HepG2 (cell line): ENCODE data around the gene RNASE13. TPM values are rescaled to one million over a fixed set of nuclear protein-coding genes. Genes with fewer than 3 reads are reported as not detected.

Experiments
- CBFB ChIP-seq: sonication (generic); formaldehyde crosslinking; IDR thresholded peaks from 2 replicates; pipeline ENCODE4 v1.4.0; 2020; ENCODE audit warnings: missing genetic modification reagents
- DNMT3B ChIP-seq: conservative IDR thresholded peaks from 2 replicates; pipeline ENCODE4 v1.6.1; 2016; ENCODE audit warnings: missing biosample characterization, control low read depth
- EEA1 ChIP-seq: sonication (generic); formaldehyde crosslinking; IDR thresholded peaks from 2 replicates; pipeline ENCODE4 v1.5.1; 2020; ENCODE audit warnings: mild to moderate bottlenecking, missing genetic modification reagents, borderline replicate concordance
- NCOA2 ChIP-seq: sonication (generic); formaldehyde crosslinking; IDR thresholded peaks from 2 replicates; pipeline ENCODE4 v1.8.0; 2022; ENCODE audit warnings: inconsistent platforms
- NR2F1 ChIP-seq, 2 experiments: fragments of 450-650 bp in 1 of 2; formaldehyde crosslinking in 1 of 2; IDR thresholded peaks; 2 replicates each; pipeline versions ENCODE4 v1.5.0 to v1.6.1; 2016 to 2020; ENCODE audit warnings: mild to moderate bottlenecking in 1 of 2, missing compliant biosample characterization in 1 of 2, missing genetic modification reagents in 1 of 2, moderate library complexity in 1 of 2
- RARA ChIP-seq: IDR thresholded peaks from 2 replicates; pipeline ENCODE4 v1.6.1; 2016; ENCODE audit warnings: missing genetic modification reagents, missing compliant biosample characterization
- STAT5B ChIP-seq: sonication (generic); formaldehyde crosslinking; IDR thresholded peaks from 2 replicates; pipeline ENCODE4 v1.4.0; 2020; ENCODE audit warnings: missing genetic modification reagents
- TBP ChIP-seq: sonication (generic); formaldehyde crosslinking; IDR thresholded peaks from 2 replicates; pipeline ENCODE4 v1.5.0; 2020; ENCODE audit warnings: missing genetic modification reagents
- ZNF101 ChIP-seq: sonication (generic); formaldehyde crosslinking; IDR thresholded peaks from 2 replicates; pipeline ENCODE4 v1.4.0; 2020; ENCODE audit warnings: mild to moderate bottlenecking, low read depth, missing genetic modification reagents, borderline replicate concordance
- ZNF383 ChIP-seq: sonication (generic); formaldehyde crosslinking; IDR thresholded peaks from 2 replicates; pipeline ENCODE4 v1.4.0; 2020; ENCODE audit warnings: missing genetic modification reagents, mild to moderate bottlenecking, borderline replicate concordance
- ZNF547 ChIP-seq: sonication (generic); formaldehyde crosslinking; IDR thresholded peaks from 2 replicates; pipeline ENCODE4 v1.5.1; 2020; ENCODE audit warnings: mild to moderate bottlenecking, missing genetic modification reagents
- ZNF883 ChIP-seq: sonication (generic); formaldehyde crosslinking; IDR thresholded peaks from 2 replicates; pipeline ENCODE4 v1.5.1; 2020; ENCODE audit warnings: mild to moderate bottlenecking, missing genetic modification reagents; ENCODE audit errors: not compliant biosample characterization
- polyA plus RNA-seq, 8 experiments: library from polyadenylated mRNA; depleted of rRNA in 3 of 8; stranded (reverse) in 7 of 8; unstranded in 1 of 8; fragments of >200 nt; fragmentation: Illumina TruSeq in 4 of 8; extraction: Trizol in 4 of 8; gene quantifications; 2 replicates each; pipeline versions ENCODE4 v1.2.1 to v1.2.3, GENCODE V29; 2011 to 2016; ENCODE audit warnings: low read depth in 4 of 8, missing spikeins in 1 of 8, mixed read lengths in 1 of 8; ENCODE audit not compliant: insufficient read depth in 1 of 8
- total RNA-seq, 5 experiments: library from RNA; depleted of rRNA; stranded (reverse); fragments of >200 nt; fragmentation: Illumina TruSeq; extraction: Trizol; gene quantifications; 2 replicates each; pipeline ENCODE4 v1.2.3, GENCODE V29; 2016; ENCODE audit warnings: low read depth in 1 of 5
- TF ChIP-seq, protein P1 (sequence below): sonication (generic); formaldehyde crosslinking; IDR thresholded peaks from 2 replicates; pipeline ENCODE4 v1.5.0; 2020; ENCODE audit warnings: mild to moderate bottlenecking, missing genetic modification reagents, moderate library complexity
- TF ChIP-seq, protein P2 (sequence below): sonication (generic); formaldehyde crosslinking; IDR thresholded peaks from 2 replicates; pipeline ENCODE4 v1.5.1; 2020; ENCODE audit warnings: mild to moderate bottlenecking, missing genetic modification reagents
- TF ChIP-seq, protein P3 (sequence below): IDR thresholded peaks from 2 replicates; pipeline ENCODE4 v1.6.1; 2016; ENCODE audit warnings: mild to moderate bottlenecking
- TF ChIP-seq, protein P4 (sequence below): sonication (generic); formaldehyde crosslinking; IDR thresholded peaks from 2 replicates; pipeline ENCODE4 v1.4.0; 2020; ENCODE audit warnings: mild to moderate bottlenecking, low read depth, missing genetic modification reagents
- TF ChIP-seq, protein P5 (sequence below): sonication (generic); formaldehyde crosslinking; IDR thresholded peaks from 2 replicates; pipeline ENCODE4 v1.4.0; 2020; ENCODE audit warnings: mild to moderate bottlenecking, missing genetic modification reagents
- TF ChIP-seq, protein P6 (sequence below): sonication (generic); formaldehyde crosslinking; IDR thresholded peaks from 2 replicates; pipeline ENCODE4 v1.4.0; 2020; ENCODE audit warnings: missing genetic modification reagents

The RNASE13 gene
- total and polyA plus RNA-seq, 2 of the 13 experiments (the other 11 are each of a cell fraction or from before 2014, with no cell fraction given), result 1.0 TPM; not detected in 1

DNA sequence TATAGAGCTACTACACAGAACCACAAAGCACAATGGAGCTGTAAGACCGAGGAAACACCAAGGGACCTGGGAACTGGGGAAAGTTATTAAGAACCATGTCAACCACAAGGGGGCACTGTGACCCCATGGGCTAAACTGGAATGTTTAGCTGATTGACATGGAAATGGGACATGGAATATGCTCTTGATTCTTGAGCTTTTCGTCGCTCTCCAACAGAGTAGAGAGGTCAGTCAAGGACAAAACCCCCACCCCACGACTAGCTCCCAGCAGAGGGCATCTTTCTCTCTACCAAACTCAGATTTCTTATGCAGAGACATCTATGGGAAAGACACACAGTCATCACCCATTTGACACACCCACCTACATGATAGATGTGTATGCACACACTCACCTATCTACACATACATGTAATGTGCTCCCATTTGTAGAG is 19.8 kb downstream of the RNASE13 start (continued):
- TF ChIP-seq NR2F1 (CRISPR knock-in tag; IDR thresholded peaks at IDR 0.05) (no peak), EEA1 (CRISPR knock-in tag) (no peak), RARA (CRISPR knock-in tag) (no peak), TBP (CRISPR knock-in tag) (no peak), NCOA2 (peak; percentile 45; the same call in 1 of the 2 replicates), DNMT3B (CRISPR knock-in tag) (no peak), ZNF383 (no peak), STAT5B (no peak), ZNF547 (CRISPR knock-in tag) (no peak), ZNF101 (CRISPR knock-in tag) (no peak), CBFB (CRISPR knock-in tag) (no peak), ZNF883 (no peak)
- TF ChIP-seq, protein P1, sequence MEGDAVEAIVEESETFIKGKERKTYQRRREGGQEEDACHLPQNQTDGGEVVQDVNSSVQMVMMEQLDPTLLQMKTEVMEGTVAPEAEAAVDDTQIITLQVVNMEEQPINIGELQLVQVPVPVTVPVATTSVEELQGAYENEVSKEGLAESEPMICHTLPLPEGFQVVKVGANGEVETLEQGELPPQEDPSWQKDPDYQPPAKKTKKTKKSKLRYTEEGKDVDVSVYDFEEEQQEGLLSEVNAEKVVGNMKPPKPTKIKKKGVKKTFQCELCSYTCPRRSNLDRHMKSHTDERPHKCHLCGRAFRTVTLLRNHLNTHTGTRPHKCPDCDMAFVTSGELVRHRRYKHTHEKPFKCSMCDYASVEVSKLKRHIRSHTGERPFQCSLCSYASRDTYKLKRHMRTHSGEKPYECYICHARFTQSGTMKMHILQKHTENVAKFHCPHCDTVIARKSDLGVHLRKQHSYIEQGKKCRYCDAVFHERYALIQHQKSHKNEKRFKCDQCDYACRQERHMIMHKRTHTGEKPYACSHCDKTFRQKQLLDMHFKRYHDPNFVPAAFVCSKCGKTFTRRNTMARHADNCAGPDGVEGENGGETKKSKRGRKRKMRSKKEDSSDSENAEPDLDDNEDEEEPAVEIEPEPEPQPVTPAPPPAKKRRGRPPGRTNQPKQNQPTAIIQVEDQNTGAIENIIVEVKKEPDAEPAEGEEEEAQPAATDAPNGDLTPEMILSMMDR (CRISPR knock-in tag), result peak; percentile 99
- TF ChIP-seq, protein P2, sequence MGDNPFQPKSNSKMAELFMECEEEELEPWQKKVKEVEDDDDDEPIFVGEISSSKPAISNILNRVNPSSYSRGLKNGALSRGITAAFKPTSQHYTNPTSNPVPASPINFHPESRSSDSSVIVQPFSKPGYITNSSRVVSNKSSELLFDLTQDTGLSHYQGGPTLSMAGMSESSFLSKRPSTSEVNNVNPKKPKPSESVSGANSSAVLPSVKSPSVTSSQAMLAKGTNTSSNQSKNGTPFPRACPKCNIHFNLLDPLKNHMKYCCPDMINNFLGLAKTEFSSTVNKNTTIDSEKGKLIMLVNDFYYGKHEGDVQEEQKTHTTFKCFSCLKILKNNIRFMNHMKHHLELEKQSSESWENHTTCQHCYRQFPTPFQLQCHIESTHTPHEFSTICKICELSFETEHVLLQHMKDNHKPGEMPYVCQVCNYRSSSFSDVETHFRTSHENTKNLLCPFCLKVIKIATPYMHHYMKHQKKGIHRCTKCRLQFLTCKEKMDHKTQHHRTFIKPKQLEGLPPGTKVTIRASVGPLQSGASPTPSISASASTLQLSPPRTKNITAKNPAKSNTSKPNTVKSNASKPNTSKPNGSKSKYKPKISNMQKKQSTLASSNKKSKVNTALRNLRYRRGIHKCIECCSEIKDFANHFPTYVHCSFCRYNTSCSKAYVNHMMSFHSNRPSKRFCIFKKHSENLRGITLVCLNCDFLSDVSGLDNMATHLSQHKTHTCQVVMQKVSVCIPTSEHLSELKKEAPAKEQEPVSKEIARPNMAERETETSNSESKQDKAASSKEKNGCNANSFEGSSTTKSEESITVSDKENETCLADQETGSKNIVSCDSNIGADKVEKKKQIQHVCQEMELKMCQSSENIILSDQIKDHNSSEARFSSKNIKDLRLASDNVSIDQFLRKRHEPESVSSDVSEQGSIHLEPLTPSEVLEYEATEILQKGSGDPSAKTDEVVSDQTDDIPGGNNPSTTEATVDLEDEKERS, result no peak
- TF ChIP-seq, protein P3, sequence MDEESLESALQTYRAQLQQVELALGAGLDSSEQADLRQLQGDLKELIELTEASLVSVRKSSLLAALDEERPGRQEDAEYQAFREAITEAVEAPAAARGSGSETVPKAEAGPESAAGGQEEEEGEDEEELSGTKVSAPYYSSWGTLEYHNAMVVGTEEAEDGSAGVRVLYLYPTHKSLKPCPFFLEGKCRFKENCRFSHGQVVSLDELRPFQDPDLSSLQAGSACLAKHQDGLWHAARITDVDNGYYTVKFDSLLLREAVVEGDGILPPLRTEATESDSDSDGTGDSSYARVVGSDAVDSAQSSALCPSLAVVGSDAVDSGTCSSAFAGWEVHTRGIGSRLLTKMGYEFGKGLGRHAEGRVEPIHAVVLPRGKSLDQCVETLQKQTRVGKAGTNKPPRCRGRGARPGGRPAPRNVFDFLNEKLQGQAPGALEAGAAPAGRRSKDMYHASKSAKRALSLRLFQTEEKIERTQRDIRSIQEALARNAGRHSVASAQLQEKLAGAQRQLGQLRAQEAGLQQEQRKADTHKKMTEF (CRISPR knock-in tag), result no peak
- TF ChIP-seq, protein P4, sequence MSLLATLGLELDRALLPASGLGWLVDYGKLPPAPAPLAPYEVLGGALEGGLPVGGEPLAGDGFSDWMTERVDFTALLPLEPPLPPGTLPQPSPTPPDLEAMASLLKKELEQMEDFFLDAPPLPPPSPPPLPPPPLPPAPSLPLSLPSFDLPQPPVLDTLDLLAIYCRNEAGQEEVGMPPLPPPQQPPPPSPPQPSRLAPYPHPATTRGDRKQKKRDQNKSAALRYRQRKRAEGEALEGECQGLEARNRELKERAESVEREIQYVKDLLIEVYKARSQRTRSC (CRISPR knock-in tag), result no peak
- TF ChIP-seq, protein P5, sequence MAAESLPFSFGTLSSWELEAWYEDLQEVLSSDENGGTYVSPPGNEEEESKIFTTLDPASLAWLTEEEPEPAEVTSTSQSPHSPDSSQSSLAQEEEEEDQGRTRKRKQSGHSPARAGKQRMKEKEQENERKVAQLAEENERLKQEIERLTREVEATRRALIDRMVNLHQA, result no peak
- TF ChIP-seq, protein P6, sequence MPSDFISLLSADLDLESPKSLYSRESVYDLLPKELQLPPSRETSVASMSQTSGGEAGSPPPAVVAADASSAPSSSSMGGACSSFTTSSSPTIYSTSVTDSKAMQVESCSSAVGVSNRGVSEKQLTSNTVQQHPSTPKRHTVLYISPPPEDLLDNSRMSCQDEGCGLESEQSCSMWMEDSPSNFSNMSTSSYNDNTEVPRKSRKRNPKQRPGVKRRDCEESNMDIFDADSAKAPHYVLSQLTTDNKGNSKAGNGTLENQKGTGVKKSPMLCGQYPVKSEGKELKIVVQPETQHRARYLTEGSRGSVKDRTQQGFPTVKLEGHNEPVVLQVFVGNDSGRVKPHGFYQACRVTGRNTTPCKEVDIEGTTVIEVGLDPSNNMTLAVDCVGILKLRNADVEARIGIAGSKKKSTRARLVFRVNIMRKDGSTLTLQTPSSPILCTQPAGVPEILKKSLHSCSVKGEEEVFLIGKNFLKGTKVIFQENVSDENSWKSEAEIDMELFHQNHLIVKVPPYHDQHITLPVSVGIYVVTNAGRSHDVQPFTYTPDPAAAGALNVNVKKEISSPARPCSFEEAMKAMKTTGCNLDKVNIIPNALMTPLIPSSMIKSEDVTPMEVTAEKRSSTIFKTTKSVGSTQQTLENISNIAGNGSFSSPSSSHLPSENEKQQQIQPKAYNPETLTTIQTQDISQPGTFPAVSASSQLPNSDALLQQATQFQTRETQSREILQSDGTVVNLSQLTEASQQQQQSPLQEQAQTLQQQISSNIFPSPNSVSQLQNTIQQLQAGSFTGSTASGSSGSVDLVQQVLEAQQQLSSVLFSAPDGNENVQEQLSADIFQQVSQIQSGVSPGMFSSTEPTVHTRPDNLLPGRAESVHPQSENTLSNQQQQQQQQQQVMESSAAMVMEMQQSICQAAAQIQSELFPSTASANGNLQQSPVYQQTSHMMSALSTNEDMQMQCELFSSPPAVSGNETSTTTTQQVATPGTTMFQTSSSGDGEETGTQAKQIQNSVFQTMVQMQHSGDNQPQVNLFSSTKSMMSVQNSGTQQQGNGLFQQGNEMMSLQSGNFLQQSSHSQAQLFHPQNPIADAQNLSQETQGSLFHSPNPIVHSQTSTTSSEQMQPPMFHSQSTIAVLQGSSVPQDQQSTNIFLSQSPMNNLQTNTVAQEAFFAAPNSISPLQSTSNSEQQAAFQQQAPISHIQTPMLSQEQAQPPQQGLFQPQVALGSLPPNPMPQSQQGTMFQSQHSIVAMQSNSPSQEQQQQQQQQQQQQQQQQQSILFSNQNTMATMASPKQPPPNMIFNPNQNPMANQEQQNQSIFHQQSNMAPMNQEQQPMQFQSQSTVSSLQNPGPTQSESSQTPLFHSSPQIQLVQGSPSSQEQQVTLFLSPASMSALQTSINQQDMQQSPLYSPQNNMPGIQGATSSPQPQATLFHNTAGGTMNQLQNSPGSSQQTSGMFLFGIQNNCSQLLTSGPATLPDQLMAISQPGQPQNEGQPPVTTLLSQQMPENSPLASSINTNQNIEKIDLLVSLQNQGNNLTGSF (CRISPR knock-in tag), result no peak
